GM21390 (cell line): ENCODE measurements around the gene S100A8.

Experiments used
- ATAC-seq: cut with Tn5 transposase; IDR thresholded peaks from one replicate; pipeline ENCODE4 v1.9.1; 2021; ENCODE audit not compliant: unreplicated experiment

Gene S100A8

GRCh38 chr1:153364156-153364555, 26.7 kb downstream of the S100A8 start:
- ATAC-seq = no peak

- no peak for ATAC-seq
These were observed 27.2 kb downstream of the S100A8 start for GRCh38 chr1:153363641-153364040.

- ATAC-seq = no peak
These were observed 28.6 kb downstream of the S100A8 start for GRCh38 chr1:153362187-153362775.

- no peak for ATAC-seq
These were observed 29.3 kb downstream of the S100A8 start for GRCh38 chr1:153361480-153362109.

- no peak for ATAC-seq
These were observed 30.0 kb downstream of the S100A8 start for GRCh38 chr1:153360592-153361479.

GRCh38 chr1:153360190-153360589, 30.7 kb downstream of the S100A8 start:
- no peak for ATAC-seq

- ATAC-seq = no peak
These were observed 31.6 kb downstream of the S100A8 start for GRCh38 chr1:153359241-153359640.

- no peak for ATAC-seq
These were observed 32.2 kb downstream of the S100A8 start for GRCh38 chr1:153358691-153358975.

GRCh38 chr1:153357853-153358690, 32.8 kb downstream of the S100A8 start, which contains the start of gene S100A9:
Gene S100A9 (plus strand): TSS chr1:153357854. CDS start chr1:153358284, 430 bp downstream.
- ATAC-seq = no peak

GRCh38 chr1:153357076-153357852, 33.6 kb downstream of the S100A8 start:
- no peak for ATAC-seq

- no peak for ATAC-seq
These were observed 34.3 kb downstream of the S100A8 start for GRCh38 chr1:153356392-153357075.

- no peak for ATAC-seq
These were observed 35.3 kb downstream of the S100A8 start for GRCh38 chr1:153355445-153356071.

GRCh38 chr1:153354515-153355193, 36.2 kb downstream of the S100A8 start:
- ATAC-seq = no peak

- ATAC-seq = no peak
These were observed 37.5 kb downstream of the S100A8 start for GRCh38 chr1:153353226-153353947.

GRCh38 chr1:153352523-153352922, 38.4 kb downstream of the S100A8 start:
- ATAC-seq = no peak

GRCh38 chr1:153350321-153350957, 40.4 kb downstream of the S100A8 start:
- ATAC-seq = no peak
